Cardiac muscle cell (in vitro differentiated cells and primary cell): ENCODE results near the gene MAD1L1. TPM values are rescaled to one million over a fixed set of nuclear protein-coding genes. Genes with fewer than 3 reads are reported as not detected.

Experiments
- DNase-seq, 2 donors: peaks; one replicate each; pipeline versions ENCODE4 v3.0.0 to v3.0.0-alpha.2; 2010 to 2017; ENCODE audit warnings: low read depth in 1 of 2, low spot score in 1 of 2
- H3K27ac ChIP-seq: fragments of 200-600 bp; sonication (generic); 2 replicates; pipeline ENCODE4 v1.5.1; 2016
- H3K27me3 ChIP-seq: fragments of 200-600 bp; sonication (generic); 2 replicates; pipeline ENCODE4 v1.6.0; 2016; ENCODE audit warnings: control low read depth
- H3K36me3 ChIP-seq: fragments of 200-600 bp; sonication (generic); 2 replicates; pipeline ENCODE4 v1.5.1; 2016; ENCODE audit warnings: control low read depth
- H3K4me1 ChIP-seq: fragments of 200-600 bp; sonication (generic); 2 replicates; pipeline ENCODE4 v1.8.1; 2017; ENCODE audit warnings: low read depth, mild to moderate bottlenecking, mixed run types
- H3K4me3 ChIP-seq: fragments of 200-600 bp; sonication (generic); 2 replicates; pipeline ENCODE4 v1.5.1; 2016; ENCODE audit warnings: mild to moderate bottlenecking
- H3K9me3 ChIP-seq: fragments of 200-600 bp; sonication (generic); 2 replicates; pipeline ENCODE4 v1.5.1; 2017; ENCODE audit warnings: low read depth, mild to moderate bottlenecking, control low read depth
- polyA plus RNA-seq: library from polyadenylated mRNA; unstranded; fragments of >200 nt; fragmentation: Nextera tagmentation; extraction: Ambion mirVana; gene quantifications from 2 replicates; pipeline ENCODE4 v1.2.1, GENCODE V29; 2016
- total RNA-seq: library from RNA; depleted of rRNA; stranded (reverse); fragments of >200 nt; gene quantifications from 2 replicates; pipeline ENCODE4 v1.2.3, GENCODE V29; 2016
- TF ChIP-seq, protein P1 (sequence below): IDR thresholded peaks from 2 replicates; pipeline ENCODE4 v1.5.1; 2012; ENCODE audit warnings: low read depth, mild to moderate bottlenecking, low read length

MAD1L1 gene
- total and polyA plus RNA-seq, 2 experiments from 2014 or later = 38.3 to 56.2 TPM

DNA sequence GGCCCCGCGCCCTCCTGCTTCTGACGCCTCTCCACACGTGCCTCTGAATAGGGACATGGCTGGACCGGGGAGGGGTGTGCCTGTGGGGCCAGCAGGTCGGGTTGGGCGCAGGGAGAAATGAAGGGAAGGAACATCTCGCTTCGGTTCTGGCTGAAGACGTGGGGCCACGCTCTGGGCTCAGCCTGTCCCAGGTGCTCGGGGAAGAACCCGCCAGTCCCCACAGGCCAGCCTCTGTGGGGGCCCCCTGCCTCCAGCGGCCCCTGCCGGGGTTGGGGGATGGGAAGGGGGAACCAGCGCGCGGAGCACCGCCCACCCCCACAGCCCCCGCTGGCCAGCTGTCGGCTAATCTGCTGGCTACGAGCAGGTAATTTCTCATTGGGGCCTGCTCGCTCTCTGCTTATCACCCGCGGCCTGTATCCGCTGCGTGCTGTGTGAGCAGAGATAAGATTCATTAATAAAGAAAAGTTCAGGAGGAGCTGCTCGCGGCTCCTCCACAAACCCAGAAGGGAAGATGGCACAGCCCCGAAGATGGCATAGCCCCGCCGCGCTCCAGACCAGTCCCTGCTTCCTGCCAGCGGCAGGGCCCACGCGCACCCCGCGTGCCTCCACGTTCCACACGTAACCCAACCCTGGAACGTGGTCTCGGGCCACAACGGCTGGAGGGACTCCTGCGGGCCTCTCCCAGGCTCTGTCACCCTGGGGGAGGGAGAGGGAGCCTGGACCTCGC lies 376.4 kb downstream of the MAD1L1 start:
- Histone ChIP-seq H3K27me3 (no peaks in the 10 kb centered on the region), H3K36me3 (no peaks in the 10 kb centered on the region), H3K4me3 (no peak overlapping the region), H3K27ac (peak overlapping the region; percentile 57), H3K9me3 (no peaks in the 10 kb centered on the region), H3K4me1 (peaks cover 24% of the 10 kb centered on the region)
- no peak for DNase-seq
- TF ChIP-seq, protein P1, sequence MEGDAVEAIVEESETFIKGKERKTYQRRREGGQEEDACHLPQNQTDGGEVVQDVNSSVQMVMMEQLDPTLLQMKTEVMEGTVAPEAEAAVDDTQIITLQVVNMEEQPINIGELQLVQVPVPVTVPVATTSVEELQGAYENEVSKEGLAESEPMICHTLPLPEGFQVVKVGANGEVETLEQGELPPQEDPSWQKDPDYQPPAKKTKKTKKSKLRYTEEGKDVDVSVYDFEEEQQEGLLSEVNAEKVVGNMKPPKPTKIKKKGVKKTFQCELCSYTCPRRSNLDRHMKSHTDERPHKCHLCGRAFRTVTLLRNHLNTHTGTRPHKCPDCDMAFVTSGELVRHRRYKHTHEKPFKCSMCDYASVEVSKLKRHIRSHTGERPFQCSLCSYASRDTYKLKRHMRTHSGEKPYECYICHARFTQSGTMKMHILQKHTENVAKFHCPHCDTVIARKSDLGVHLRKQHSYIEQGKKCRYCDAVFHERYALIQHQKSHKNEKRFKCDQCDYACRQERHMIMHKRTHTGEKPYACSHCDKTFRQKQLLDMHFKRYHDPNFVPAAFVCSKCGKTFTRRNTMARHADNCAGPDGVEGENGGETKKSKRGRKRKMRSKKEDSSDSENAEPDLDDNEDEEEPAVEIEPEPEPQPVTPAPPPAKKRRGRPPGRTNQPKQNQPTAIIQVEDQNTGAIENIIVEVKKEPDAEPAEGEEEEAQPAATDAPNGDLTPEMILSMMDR = no peak

DNA sequence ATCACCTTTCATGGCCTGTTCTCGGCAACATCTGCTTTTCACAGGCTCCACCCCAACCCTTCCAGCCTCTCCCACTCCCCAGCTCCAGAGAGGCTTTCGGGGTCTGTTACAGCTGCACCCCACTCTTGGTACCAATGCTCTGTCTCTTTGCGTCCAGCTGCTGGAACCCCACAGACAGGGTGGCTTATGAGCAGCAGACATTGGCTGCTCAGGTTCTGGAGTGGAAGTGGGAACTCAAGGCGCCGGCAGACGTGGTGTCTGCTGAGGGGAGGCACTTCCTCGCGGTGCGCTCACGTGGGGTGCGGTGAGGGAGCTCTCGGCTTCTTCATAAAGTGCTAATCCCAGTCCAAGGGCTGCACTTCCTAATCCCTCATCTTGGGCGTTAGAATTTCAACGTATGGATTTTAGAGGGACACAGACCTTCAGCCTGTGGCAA lies 377.0 kb downstream of the MAD1L1 start:
- no peaks in the 10 kb centered on the region for H3K27me3 ChIP-seq
- no peaks in the 10 kb centered on the region for H3K9me3 ChIP-seq
- peak overlapping the region; percentile 57 for H3K27ac ChIP-seq
- TF ChIP-seq, protein P1 = no peak
- no peak overlapping the region for H3K4me3 ChIP-seq
- H3K4me1 ChIP-seq = peaks cover 25% of the 10 kb centered on the region
- no peak for DNase-seq
- no peaks in the 10 kb centered on the region for H3K36me3 ChIP-seq

DNA sequence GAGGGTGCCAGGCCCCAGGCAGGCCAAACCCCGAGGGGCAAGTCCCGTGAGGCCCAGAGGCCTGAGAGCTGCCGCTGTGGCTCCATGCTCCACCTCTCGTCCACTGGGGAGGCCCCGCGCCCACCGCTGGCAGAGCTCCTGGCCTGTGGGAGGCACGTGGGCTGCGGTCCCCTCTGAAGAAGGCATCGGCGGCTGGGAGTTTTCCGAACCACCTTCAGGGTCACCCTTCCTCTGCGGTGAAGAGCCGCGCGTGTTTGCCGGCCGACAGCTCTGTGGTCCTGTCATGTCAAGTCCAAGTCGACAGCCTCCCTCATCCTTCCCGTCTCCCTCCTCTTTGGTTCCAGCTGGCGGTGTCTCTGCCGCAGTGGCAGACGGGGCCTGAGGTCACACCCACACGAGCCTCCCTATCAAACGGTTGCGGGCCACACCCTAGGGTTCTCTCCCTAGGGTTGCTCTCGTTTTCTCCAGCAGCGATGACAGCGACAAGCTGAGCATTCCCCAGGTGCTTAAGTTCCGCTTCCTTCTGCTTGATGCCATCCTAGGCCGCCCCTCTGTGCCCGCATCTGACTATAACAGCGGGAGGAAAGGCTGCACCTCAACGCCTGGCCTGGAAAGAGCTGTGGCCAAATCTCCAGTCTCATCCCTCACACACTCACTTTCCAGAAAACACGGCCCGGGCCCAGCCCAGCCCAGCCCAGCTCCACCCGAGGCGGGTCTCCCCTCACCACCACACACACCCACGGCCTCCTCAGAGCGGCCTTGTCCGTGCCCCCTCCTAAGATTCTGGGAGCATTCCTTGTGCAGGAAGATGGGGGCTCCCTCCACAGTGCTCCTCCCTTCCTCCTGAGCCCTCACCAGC lies 377.6 kb downstream of the MAD1L1 start:
- H3K27ac ChIP-seq = no peak overlapping the region
- no peaks in the 10 kb centered on the region for H3K9me3 ChIP-seq
- H3K36me3 ChIP-seq = no peaks in the 10 kb centered on the region
- peaks cover 28% of the 10 kb centered on the region for H3K4me1 ChIP-seq
- no peak for DNase-seq
- no peaks in the 10 kb centered on the region for H3K27me3 ChIP-seq
- H3K4me3 ChIP-seq = no peak overlapping the region
- TF ChIP-seq, protein P1 = no peak

DNA sequence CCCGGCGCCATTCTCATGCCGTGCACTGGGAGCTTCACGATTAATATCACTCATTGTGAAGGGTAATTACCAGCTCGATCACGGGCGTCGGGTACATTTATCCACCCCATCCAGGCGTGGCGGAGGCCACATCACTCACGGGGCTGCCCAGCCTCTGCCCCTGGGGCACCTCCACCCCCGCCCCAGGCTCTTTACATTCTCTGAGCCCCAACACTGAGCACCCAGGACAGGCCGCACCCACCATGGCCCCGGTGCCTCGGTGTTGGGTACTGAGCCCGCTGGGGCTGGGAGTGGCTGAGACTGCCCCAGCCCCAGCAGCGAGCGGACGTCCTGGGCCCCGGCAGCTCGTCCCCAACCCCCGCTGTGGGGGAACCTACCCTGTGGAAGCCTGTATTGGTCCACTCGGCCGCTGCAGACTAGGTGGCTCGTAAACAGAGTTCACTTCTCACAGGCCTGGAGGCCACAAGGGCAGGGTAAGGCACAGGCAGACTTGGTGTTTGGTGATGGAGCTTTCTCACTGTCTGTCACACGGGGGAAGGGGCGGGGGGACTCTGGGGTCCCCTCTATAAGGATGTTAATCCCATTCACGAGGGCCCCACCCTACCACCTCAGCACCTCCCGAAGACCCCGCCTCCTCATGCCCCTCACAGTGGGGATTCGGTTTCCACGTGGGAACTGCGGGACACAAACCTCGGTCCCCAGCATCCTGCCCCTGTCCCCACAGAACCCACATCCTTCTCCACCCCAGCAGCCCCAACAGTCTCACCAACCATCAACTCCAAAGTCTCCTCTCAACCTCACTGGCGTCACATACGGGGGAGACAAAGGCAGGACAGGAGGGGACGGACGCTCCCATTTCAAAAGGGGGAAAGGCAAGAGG lies 378.5 kb downstream of the MAD1L1 start:
- DNase-seq = no peak
- no peak overlapping the region for H3K27ac ChIP-seq
- TF ChIP-seq, protein P1 = no peak

DNA sequence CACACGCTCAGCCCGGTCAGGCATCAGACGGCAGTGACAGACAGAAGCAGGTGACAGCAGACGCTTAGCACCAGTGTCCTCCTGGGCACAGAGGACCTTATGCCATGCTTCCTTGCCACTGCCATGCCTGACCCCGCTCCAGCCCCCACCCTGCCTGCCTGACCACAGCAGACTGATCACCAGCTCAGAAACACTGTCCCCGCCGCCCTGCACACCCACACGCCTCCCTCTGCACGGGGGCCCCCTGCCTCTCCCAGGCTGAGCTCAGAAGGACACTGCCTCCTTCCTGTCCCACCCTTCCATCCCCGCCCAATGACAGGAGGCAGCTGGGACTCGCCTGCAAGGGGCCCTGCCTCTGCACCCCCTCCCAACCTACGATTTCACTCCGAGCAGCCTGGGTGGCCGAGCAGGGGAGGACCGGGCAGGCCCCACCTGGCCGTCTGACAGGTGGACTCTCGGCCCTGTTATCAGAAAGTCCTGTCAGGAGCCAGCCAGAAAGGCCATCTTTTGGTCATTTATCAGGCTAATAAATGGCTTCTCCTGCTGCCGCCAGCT lies 379.2 kb downstream of the MAD1L1 start:
- no peaks in the 10 kb centered on the region for H3K36me3 ChIP-seq
- H3K4me1 ChIP-seq = peaks cover 28% of the 10 kb centered on the region
- H3K27ac ChIP-seq = no peak overlapping the region
- TF ChIP-seq, protein P1 = no peak
- H3K27me3 ChIP-seq = no peaks in the 10 kb centered on the region
- H3K4me3 ChIP-seq = no peak overlapping the region
- no peaks in the 10 kb centered on the region for H3K9me3 ChIP-seq
- no peak for DNase-seq

More for the DNA sequence above, 378.5 kb downstream of the MAD1L1 start:
- peaks cover 28% of the 10 kb centered on the region for H3K4me1 ChIP-seq
- no peaks in the 10 kb centered on the region for H3K36me3 ChIP-seq
- H3K27me3 ChIP-seq = no peaks in the 10 kb centered on the region
- no peak overlapping the region for H3K4me3 ChIP-seq
- no peaks in the 10 kb centered on the region for H3K9me3 ChIP-seq
